ENCODE measurements around the gene CSNK1E.

DNA sequence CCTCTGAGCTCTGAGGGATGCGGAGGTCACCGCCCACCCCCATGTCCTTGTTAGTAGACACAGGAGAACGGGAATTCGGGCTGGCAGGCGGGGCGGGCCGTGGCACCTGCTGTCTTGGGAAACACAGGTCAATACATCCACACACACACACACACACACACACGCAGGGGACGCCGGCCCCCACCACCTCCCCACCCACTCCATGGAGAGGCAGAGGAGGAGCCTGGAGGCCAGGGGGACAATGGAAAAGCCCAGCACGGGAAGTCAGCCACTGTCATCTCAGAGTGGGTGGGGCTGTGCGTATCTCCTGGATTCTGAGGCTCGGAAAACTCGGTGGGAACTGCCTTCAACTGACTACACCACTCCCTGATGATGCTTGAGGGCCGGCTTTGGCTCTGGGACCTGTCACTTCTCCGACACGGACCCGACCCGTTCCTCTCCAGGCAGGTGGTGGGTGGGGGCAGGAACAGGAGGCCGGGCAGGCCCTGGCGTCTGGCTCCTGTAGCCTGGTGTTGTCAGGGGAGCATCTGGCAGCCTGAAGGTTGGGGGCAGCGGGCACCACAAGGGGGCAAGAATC is 25.9 kb downstream of the CSNK1E start:
- TF ChIP-seq CTCF (IDR thresholded peaks at IDR 0.05; ENCODE audit: low read depth, low read length) (0 out of 2 replicates have a peak, but pooled peaks have one; percentile 9), EZH2phosphoT487 (IDR thresholded peaks at IDR 0.05; ENCODE audit: low read depth) (no peak)
